ENCODE data around the gene SLC39A7.

Gene SLC39A7

GRCh38 chr6:33236852-33237251 lies 36.2 kb downstream of the SLC39A7 start:
- DNase-seq (ENCODE audit: low spot score), result no peak

GRCh38 chr6:33237741-33238140 lies 37.1 kb downstream of the SLC39A7 start:
- DNase-seq (ENCODE audit: low spot score), result no peak

GRCh38 chr6:33241968-33242367 lies 41.3 kb downstream of the SLC39A7 start:
- DNase-seq (ENCODE audit: low spot score), result no peak

DNA sequence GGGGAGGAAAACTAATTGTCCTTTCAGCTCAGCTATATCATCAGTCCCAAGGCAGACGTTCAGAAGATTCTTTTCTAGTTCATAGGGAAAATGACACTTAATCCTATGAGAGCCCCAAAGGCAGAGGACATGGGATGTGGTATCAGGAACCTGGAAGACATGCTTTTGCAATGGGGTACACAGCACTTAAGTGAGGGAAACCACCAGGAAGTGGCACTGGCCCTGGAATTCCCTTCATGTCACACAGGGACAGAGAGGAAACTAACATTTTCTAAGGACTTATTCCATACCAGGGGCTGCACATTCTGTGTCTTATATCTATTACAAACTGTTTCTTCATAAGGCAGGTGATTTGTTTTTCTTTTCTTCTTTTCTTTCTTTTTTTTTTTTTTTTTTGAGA lies 42.8 kb downstream of the SLC39A7 start:
- DNase-seq (ENCODE audit: low spot score), result no peak

- DNase-seq (ENCODE audit: low spot score), result peak; percentile 78
Observed at GRCh38 chr6:33247977-33248642, 47.4 kb downstream of the SLC39A7 start.

GRCh38 chr6:33248643-33248931 lies 47.9 kb downstream of the SLC39A7 start:
- no peak for DNase-seq (ENCODE audit: low spot score)

GRCh38 chr6:33248932-33249731 lies 48.5 kb downstream of the SLC39A7 start:
- DNase-seq (ENCODE audit: low spot score), result peak; percentile 89

GRCh38 chr6:33249732-33250630 lies 49.3 kb downstream of the SLC39A7 start:
- DNase-seq (ENCODE audit: low spot score), result peak; percentile 11

GRCh38 chr6:33250731-33251130 lies 50.1 kb downstream of the SLC39A7 start:
- no peak for DNase-seq (ENCODE audit: low spot score)

DNA sequence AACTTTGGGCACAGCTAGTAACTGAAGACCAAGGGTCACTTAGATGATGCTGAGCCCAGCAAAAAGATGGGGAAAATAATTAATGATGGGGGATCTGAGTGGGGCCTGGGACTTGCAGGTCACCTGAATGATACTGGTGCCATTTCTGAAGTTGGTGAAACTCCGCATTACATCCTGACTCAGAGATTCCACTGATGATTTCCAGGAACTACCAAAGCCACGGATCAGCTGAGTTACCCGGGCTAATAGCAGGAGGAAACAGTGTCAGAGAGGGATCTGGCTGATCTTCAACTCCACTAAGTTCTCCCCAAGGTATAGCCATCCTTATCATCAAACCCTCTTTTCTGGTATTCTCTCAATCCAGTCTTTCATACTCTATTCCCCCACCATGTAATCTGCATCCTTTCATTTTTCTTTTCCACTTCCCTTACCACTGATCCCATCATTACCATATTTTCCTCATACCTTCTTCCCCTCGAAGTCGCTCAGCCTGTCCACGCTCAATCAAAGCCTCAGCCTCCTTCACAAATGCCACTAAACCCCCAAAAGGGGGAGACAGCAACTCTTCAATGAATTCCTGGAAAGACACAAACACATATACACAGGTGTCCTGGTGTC lies 50.8 kb downstream of the SLC39A7 start:
- DNase-seq (ENCODE audit: low spot score), result no peak

GRCh38 chr6:33252759-33253158 lies 52.1 kb downstream of the SLC39A7 start:
- no peak for DNase-seq (ENCODE audit: low spot score)
